ENCODE measurements around the gene NOS1.

Gene NOS1

DNA sequence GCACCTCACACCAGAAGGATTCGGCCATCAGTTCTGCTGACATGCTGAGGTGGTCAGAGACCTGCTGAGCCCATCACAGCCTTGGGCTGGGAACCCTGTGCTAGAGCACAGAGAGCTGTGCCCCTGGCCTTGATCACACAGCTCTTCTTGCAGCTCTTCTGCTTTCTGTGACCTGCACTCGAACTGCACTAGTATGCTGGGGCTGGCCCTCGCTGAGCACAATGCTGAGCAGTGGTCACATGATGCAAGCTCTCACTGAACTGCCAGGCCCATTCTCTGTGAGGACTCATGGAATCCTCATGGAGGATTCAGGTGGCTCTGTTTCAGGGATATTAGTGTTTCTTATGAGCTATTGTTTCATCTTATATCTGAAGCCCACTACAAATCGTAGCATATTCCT lies 193.7 kb downstream of the NOS1 start:
- DNase-seq: no peak

DNA sequence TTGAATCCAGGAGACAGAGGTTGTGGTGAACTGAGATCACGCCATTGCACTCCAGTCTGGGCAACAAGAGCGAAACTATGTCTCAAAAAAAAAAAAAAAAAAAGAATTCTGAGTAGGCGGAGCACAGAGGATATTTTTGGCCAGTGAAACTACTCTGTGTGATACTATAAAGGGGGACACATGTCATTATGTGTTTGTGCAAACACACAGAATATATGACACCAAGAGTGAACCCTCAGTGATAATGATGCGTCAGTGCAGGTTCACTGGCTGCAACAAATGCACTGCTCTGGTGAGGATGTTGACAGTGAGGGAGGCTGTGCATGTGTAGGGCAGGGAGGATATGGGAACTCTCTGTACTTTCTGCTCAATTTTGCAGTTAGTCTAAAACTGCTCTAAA lies 195.3 kb downstream of the NOS1 start:
- no peak for DNase-seq

DNA sequence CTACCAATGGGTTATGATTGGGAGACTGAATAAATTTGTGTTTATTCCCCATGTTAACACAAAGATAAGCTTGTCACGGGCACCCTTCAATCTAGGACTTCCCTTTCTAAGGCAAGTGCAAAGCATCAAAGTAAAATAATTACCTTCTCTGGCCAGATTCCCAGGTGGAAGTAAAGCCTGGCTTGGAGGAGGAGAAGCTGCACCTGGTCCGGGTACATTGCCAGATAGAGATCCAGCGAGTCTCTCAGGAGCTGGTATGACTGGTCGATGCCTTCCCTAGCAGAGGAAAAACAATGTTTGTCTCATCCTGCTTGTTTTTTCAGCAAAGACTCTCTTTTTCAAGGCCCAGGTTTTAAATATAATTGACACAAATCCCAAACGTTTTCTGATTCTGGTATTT lies 196.1 kb downstream of the NOS1 start:
- no peak for DNase-seq

DNA sequence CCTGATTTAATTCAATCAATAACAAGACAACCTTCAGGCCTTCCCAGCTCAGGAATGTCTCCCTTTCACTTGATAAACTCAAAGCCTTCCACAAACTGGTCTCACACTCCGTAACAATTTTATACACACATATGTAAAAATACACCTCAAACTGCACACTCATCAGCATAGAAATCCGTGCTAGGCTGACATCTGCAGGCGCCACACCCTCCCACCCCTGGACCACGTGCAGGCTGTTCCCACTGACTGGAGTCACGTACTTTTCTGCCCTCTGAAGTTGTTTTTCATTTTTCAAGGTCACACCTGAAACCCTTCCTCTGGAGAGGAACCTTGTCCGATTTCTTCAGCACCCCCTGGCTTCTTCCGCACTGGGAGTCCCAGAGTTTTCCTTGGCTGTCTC lies 198.8 kb downstream of the NOS1 start:
- no peak for DNase-seq

DNA sequence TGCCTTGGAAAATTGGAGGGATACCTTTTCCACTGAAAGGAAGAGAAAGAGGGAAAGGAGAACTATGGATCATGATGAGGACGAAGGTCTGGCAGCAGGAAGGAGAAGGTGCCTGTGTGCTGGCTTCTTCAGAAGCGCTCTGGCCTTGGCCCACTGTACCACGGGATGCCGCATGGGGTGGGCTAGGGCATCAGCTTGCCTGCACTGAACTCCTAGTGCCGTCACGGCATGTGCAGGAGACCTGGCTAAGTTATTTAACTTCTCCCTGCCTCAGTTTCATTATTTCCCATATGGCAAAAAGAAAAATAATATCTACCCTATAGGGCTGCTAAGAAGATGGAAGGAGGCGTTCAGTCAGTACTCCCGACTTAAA lies 199.3 kb downstream of the NOS1 start:
- no peak for DNase-seq

DNA sequence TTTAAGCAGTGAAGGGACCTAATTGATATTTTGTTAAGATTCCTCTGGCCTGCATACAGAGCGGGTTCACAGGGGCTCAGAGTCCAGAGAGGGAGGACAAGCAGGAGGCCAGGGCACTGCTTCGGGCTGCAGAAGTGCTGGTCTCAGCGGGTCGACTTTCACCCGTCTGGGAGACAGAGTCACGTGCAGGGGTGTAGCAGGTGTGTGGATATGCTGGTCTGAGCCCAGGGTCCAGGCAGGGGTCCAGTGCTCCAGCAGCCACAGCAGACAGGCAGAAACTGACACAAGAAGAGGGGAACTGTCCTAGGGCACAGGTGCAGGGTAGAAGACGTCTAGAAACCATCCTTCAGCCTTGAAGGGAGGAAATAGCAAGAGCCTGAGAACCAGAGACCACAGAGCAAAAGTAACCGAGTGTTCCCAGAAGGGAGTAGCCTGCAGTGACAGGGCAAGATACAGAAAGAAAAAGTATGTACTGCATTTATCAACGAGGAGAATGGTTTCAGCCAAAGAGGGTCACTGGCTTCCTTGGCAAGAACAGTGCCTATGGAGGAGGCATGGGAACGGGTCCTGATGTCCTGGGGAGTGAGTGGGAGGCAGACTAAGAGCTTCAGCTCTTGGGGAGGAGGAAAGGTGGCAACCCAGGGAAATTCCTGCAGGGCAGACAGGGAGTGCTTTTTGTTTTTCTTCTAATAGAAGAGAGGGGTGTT lies 199.8 kb downstream of the NOS1 start:
- DNase-seq: no peak

DNA sequence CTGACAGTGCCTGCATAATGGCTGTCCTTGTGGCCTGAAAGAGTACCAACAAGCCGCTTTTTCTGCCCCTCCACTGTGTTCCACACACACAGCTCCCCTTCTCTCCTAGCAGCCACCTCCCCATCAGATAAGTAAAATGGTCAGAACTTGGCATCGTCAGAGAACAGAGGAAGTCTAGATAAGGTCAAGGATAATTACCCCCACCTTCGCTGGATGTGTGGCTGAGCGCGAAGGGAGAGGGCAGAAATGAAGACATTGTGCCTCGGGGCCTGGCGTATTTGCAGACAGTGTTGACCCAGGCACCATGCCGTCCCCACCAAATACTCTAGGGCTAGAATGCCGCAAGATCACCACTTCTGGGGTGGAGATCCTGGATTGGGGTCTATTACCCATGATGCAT lies 201.8 kb downstream of the NOS1 start:
- no peak for DNase-seq

DNA sequence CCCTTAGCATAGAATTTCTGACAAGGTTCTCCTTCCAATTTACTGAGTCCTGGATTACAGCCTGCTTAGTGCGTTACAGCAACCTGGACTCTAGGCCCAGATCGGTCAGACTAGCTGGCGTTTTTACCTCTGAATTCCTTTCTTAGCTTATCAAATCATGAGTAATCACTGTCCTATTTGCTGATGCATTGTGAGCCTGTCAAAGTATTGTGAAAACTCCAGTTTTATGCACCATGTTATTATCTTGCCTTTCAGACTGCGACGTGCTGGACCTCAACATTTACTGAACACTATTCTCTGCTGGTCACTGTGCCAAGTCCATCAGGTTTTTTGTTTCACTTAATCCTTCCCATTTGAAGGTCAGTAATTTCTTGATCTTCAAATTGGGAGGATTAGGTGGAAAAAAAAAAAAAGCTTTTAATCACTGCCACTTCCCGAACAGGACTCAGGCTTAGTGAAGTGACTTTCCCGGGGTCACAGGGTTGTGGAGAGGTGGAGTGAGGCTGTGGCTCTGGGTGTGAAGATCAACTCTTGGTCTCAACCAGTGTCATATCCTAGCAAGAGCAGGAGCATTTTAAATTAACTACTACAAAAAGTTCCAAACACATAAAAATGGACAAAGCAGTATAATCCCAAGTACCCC lies 202.4 kb downstream of the NOS1 start:
- no peak for DNase-seq

Measured in activated naive CD4-positive, alpha-beta T cell treated with Interleukin-2 at 50 U/mL for 16 hours (primary cell).